H9 (cell line): ENCODE results near the gene DENND1A. TPM values are rescaled to one million over a fixed set of nuclear protein-coding genes. Genes with fewer than 3 reads are reported as not detected.
A peak's percentile ranks its signal among the peaks of the same experiment; 100 is the strongest.

ENCODE experiments used
- DNase-seq: peaks from one replicate; pipeline ENCODE4 v3.0.0-alpha.2; 2017
- H2AFZ ChIP-seq: one replicate; pipeline ENCODE4 v1.6.1; 2013; ENCODE audit warnings: mild to moderate bottlenecking, low read length, control low read depth, moderate library complexity
- H2AK5ac ChIP-seq: 2 replicates; pipeline ENCODE4 v1.6.1; 2013; ENCODE audit warnings: low read length, control low read depth, mixed read lengths; ENCODE audit not compliant: insufficient read length
- H2BK120ac ChIP-seq: one replicate; pipeline ENCODE4 v1.6.1; 2013; ENCODE audit warnings: low read depth, mild to moderate bottlenecking, low read length, control low read depth, inconsistent platforms; ENCODE audit not compliant: poor library complexity, severe bottlenecking
- H2BK12ac ChIP-seq: 2 replicates; pipeline ENCODE4 v1.6.1; 2013; ENCODE audit warnings: low read length, control low read depth, mixed read lengths, low read depth; ENCODE audit not compliant: insufficient read length
- H2BK15ac ChIP-seq: 2 replicates; pipeline ENCODE4 v1.6.1; 2013; ENCODE audit warnings: low read depth, low read length, control low read depth
- H2BK20ac ChIP-seq: one replicate; pipeline ENCODE4 v1.6.1; 2013; ENCODE audit warnings: low read depth, mild to moderate bottlenecking, low read length, control low read depth, inconsistent platforms; ENCODE audit not compliant: poor library complexity, severe bottlenecking
- H2BK5ac ChIP-seq: 2 replicates; pipeline ENCODE4 v1.6.1; 2013; ENCODE audit warnings: low read length, control low read depth, mixed read lengths; ENCODE audit not compliant: insufficient read length
- H3K14ac ChIP-seq: 2 replicates; pipeline ENCODE4 v1.6.1; 2013; ENCODE audit warnings: low read length, control low read depth; ENCODE audit not compliant: insufficient read depth
- H3K18ac ChIP-seq: 2 replicates; pipeline ENCODE4 v1.6.1; 2013; ENCODE audit warnings: low read depth, mild to moderate bottlenecking, mixed read lengths, low read length, control low read depth; ENCODE audit not compliant: insufficient read length
- H3K23ac ChIP-seq: 2 replicates; pipeline ENCODE4 v1.6.1; 2013; ENCODE audit warnings: low read length, control low read depth, mixed read lengths, low read depth; ENCODE audit not compliant: insufficient read length
- H3K23me2 ChIP-seq: 2 replicates; pipeline ENCODE4 v1.6.1; 2013; ENCODE audit warnings: low read depth, mild to moderate bottlenecking, mixed read lengths, low read length, control low read depth; ENCODE audit not compliant: insufficient read length, poor library complexity, severe bottlenecking
- H3K27ac ChIP-seq: 2 replicates; pipeline ENCODE4 v1.5.1; 2013; ENCODE audit warnings: low read length, control low read depth, mixed read lengths, low read depth; ENCODE audit not compliant: insufficient read length
- H3K27me3 ChIP-seq: 2 replicates; pipeline ENCODE4 v1.6.1; 2013; ENCODE audit warnings: low read length, control low read depth, inconsistent platforms; ENCODE audit not compliant: insufficient read depth
- H3K4ac ChIP-seq: 2 replicates; pipeline ENCODE4 v1.6.1; 2013; ENCODE audit warnings: low read depth, mild to moderate bottlenecking, control low read depth, inconsistent platforms, low read length, moderate library complexity
- H3K4me1 ChIP-seq: 2 replicates; pipeline ENCODE4 v1.6.1; 2013; ENCODE audit warnings: low read length, control low read depth, inconsistent platforms; ENCODE audit not compliant: insufficient read depth
- H3K4me2 ChIP-seq: 2 replicates; pipeline ENCODE4 v1.6.1; 2013; ENCODE audit warnings: low read length, control low read depth, mixed read lengths; ENCODE audit not compliant: insufficient read length, insufficient read depth
- H3K56ac ChIP-seq: 2 replicates; pipeline ENCODE4 v1.6.1; 2013; ENCODE audit warnings: low read depth, mild to moderate bottlenecking, mixed read lengths, low read length, control low read depth; ENCODE audit not compliant: insufficient read length
- H3K79me1 ChIP-seq: 2 replicates; pipeline ENCODE4 v1.6.1; 2013; ENCODE audit warnings: low read depth, mild to moderate bottlenecking, moderate library complexity, low read length, control low read depth, inconsistent platforms; ENCODE audit not compliant: insufficient read depth, poor library complexity, severe bottlenecking
- H3K79me2 ChIP-seq: 2 replicates; pipeline ENCODE4 v1.6.1; 2013; ENCODE audit warnings: low read length, control low read depth, inconsistent platforms; ENCODE audit not compliant: insufficient read depth
- H3K9ac ChIP-seq: 2 replicates; pipeline ENCODE4 v1.6.1; 2013; ENCODE audit warnings: low read length, control low read depth, mixed read lengths; ENCODE audit not compliant: insufficient read length; ENCODE audit errors: extremely low read depth
- H3K9me3 ChIP-seq: one replicate; pipeline ENCODE4 v1.6.1; 2013; ENCODE audit warnings: low read depth, low read length, inconsistent platforms; ENCODE audit not compliant: control insufficient read depth
- H3T11ph ChIP-seq: one replicate; pipeline ENCODE4 v1.6.1; 2013; ENCODE audit warnings: mild to moderate bottlenecking, low read length, control low read depth, inconsistent platforms
- H4K20me1 ChIP-seq: one replicate; pipeline ENCODE4 v1.6.1; 2013; ENCODE audit not compliant: control insufficient read depth, insufficient read length, insufficient read depth
- H4K5ac ChIP-seq: 2 replicates; pipeline ENCODE4 v1.6.1; 2013; ENCODE audit warnings: low read depth, mild to moderate bottlenecking, mixed read lengths, low read length, control low read depth; ENCODE audit not compliant: insufficient read length
- H4K8ac ChIP-seq: replicated peaks from 2 replicates; pipeline ENCODE4 v1.6.1; 2013; ENCODE audit warnings: low read length, control low read depth, mixed read lengths, low read depth; ENCODE audit not compliant: insufficient read length
- H4K91ac ChIP-seq: 2 replicates; pipeline ENCODE4 v1.6.1; 2013; ENCODE audit warnings: low read depth, mild to moderate bottlenecking, moderate library complexity, mixed read lengths, low read length, control low read depth; ENCODE audit not compliant: insufficient read length
- H3K27ac Mint-ChIP-seq, 3 experiments: 2 replicates in 2 of 3; 3 replicates in 1 of 3; pipeline ENCODE4 v1.8.0; 2020 to 2021; ENCODE audit warnings: mixed read lengths in 3 of 3, mild to moderate bottlenecking in 1 of 3, moderate library complexity in 1 of 3
- H3K27me3 Mint-ChIP-seq: 2 replicates; pipeline ENCODE4 v1.8.0; 2021; ENCODE audit warnings: low read depth, mild to moderate bottlenecking, moderate library complexity, mixed read lengths
- H3K36me3 Mint-ChIP-seq, 3 experiments: 2 replicates in 2 of 3; 3 replicates in 1 of 3; pipeline ENCODE4 v1.8.0; 2020 to 2021; ENCODE audit warnings: low read depth in 3 of 3, mixed read lengths in 3 of 3; ENCODE audit not compliant: insufficient read depth in 1 of 3
- H3K4me1 Mint-ChIP-seq, 2 experiments: 2 replicates each; pipeline ENCODE4 v1.8.0; 2020; ENCODE audit warnings: mixed read lengths in 2 of 2
- H3K4me3 Mint-ChIP-seq, 2 experiments: 2 replicates in 1 of 2; 3 replicates in 1 of 2; pipeline ENCODE4 v1.8.0; 2020 to 2021; ENCODE audit warnings: mild to moderate bottlenecking in 2 of 2, mixed read lengths in 2 of 2, moderate library complexity in 1 of 2
- H3K9me3 Mint-ChIP-seq, 2 experiments: 2 replicates in 1 of 2; 3 replicates in 1 of 2; pipeline ENCODE4 v1.8.0; 2020; ENCODE audit warnings: mild to moderate bottlenecking in 2 of 2, mixed read lengths in 2 of 2, moderate library complexity in 1 of 2
- CTCF ChIP-seq: fragments of 200-600 bp; sonication (generic); conservative IDR thresholded peaks from 3 replicates; pipeline ENCODE4 v1.8.0; 2021; ENCODE audit warnings: antibody characterized with exemption, mild to moderate bottlenecking
- WGBS: extraction: QIAGEN DNeasy Blood & Tissue Kit; methylation state at CpG from one replicate; pipeline ENCODE4 v1.1.7; 2013; ENCODE audit warnings: missing lambda C conversion rate, low lambda C conversion rate, mixed read lengths; ENCODE audit not compliant: insufficient read length; ENCODE audit errors: extremely low coverage; 5-methylcytosine and 5-hydroxymethylcytosine counted together
- total RNA-seq: library from RNA; stranded (reverse); gene quantifications from 2 replicates; pipeline ENCODE4 v1.2.1, GENCODE V29; 2021

Gene DENND1A
- total RNA-seq, 1 experiment from 2014 or later = 20.4 TPM

GRCh38 chr9:123484130-123484529, 445.8 kb downstream of the DENND1A start:
- no peak overlapping the region for H2BK5ac ChIP-seq

More at GRCh38 chr9:123484130-123484529, 445.8 kb downstream of the DENND1A start:
- Histone ChIP-seq H4K91ac (no peak overlapping the region), H3K9ac (no peak overlapping the region), H3K27ac (no peak overlapping the region), H4K8ac (no peak overlapping the region), H4K5ac (no peak overlapping the region), H2AFZ (no peak overlapping the region), H3K9me3 (no peaks in the 10 kb centered on the region), H3K4ac (no peak overlapping the region), H2AK5ac (no peak overlapping the region), H3K23ac (no peak overlapping the region), H3K18ac (no peak overlapping the region), H3K4me2 (no peak overlapping the region), H3K56ac (no peak overlapping the region), H3K14ac (peak overlapping the region; percentile 6; the same call in 1 of the 2 replicates), H2BK12ac (no peak overlapping the region), H3K4me1 (peaks cover 11% of the 10 kb centered on the region; the same call in 1 of the 2 replicates), H3K23me2 (no peaks in the 10 kb centered on the region), H3K27me3 (no peaks in the 10 kb centered on the region; the same call in 1 of the 2 replicates), H3K79me2 (no peaks in the 10 kb centered on the region), H3T11ph (no peak overlapping the region), H2BK15ac (no peak overlapping the region), H4K20me1 (no peaks in the 10 kb centered on the region), H3K79me1 (no peaks in the 10 kb centered on the region), H2BK20ac (no peak overlapping the region), H2BK120ac (no peak overlapping the region)
- TF ChIP-seq CTCF = no peak
- H3K4me3 Mint-ChIP-seq = no peak overlapping the region
- H3K9me3 Mint-ChIP-seq = no peaks in the 10 kb centered on the region
- H3K36me3 Mint-ChIP-seq = no peaks in the 10 kb centered on the region; a peak in 2 of 7 replicates
- H3K27ac Mint-ChIP-seq = no peak overlapping the region
- H3K4me1 Mint-ChIP-seq = peaks cover 66 to 70% of the 10 kb centered on the region in 2 experiments
- DNase-seq = no peak
- H3K27me3 Mint-ChIP-seq = peaks cover 29% of the 10 kb centered on the region
- no CpG with 5 or more reads among the region's 4 CpGs for WGBS
